ENCODE data around the gene SLC25A44. TPM values are rescaled to one million over a fixed set of nuclear protein-coding genes. Genes with fewer than 3 reads are reported as not detected.
"Not testable (repeated sequence)": the region's sequence is repeated elsewhere in the genome, so short reads cannot be mapped to it uniquely, and the experiment has no call there.

SLC25A44 gene
- total RNA-seq, 1 experiment from 2014 or later, result 33.0 TPM

DNA sequence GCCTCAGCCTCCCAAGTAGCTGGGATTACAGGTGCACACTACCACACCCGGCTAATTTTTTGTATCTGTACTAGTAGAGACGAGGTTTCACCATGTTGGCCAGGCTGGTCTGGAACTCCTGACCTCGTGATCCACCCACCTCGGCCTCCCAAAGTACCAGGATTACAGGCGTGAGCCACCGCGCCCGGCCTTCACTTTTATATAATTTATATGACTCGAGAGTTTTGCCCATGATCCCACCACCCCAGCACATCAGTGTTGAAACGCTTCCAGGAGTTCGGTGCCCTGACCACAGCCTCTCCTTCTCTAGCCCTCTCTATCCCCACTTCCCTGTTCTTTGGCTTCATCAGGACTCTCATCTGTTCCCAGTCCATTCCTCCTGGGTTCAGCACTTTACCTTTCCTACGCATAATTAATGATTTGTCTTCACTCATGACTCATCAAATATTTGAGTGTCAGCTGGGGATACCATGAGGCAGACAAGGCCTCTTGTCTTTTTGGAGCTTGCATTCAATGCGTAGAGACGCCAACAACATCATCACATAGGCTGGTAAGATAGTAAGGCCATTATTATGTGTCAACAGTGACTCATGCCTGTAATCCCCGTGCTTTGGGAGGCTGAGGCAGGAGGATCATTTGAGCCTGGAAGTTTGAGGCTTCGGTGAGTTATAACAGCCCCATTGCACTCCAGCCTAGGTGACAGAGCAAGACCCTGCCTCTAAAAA, 20.3 kb downstream of the SLC25A44 start:
- Histone ChIP-seq H3K27ac (ENCODE audit: low read length) (peak overlapping the region; percentile 97), H3K9me3 (ENCODE audit: control insufficient read depth, insufficient read depth, low read depth, low read length) (no peaks in the 10 kb centered on the region), H3K4me1 (ENCODE audit: control insufficient read depth, insufficient read depth, low read length) (peaks cover 7% of the 10 kb centered on the region; the same call in 1 of the 2 replicates), H3K4me3 (ENCODE audit: low read depth in 2 of 2, low read length in 2 of 2) (peak overlapping the region; percentile 76 to 94), H3K27me3 (ENCODE audit: control insufficient read depth, insufficient read depth, low read length) (no peaks in the 10 kb centered on the region), H3K36me3 (ENCODE audit: control insufficient read depth, insufficient read depth, low read length) (no peaks in the 10 kb centered on the region; the same call in 1 of the 2 replicates)
- ATAC-seq (no peak), DNase-seq (ENCODE audit: low read depth, low spot score) (no peak)
- TF ChIP-seq POLR2AphosphoS5 (IDR thresholded peaks at IDR 0.05; ENCODE audit: low read depth, low read length) (no peak), TCF7L2 (IDR thresholded peaks at IDR 0.05; ENCODE audit: low read depth, low read length) (no peak), SIN3A (IDR thresholded peaks at IDR 0.05; ENCODE audit: borderline replicate concordance, insufficient read depth, low read depth, low read length) (no peak)
- TF ChIP-seq, protein P1, sequence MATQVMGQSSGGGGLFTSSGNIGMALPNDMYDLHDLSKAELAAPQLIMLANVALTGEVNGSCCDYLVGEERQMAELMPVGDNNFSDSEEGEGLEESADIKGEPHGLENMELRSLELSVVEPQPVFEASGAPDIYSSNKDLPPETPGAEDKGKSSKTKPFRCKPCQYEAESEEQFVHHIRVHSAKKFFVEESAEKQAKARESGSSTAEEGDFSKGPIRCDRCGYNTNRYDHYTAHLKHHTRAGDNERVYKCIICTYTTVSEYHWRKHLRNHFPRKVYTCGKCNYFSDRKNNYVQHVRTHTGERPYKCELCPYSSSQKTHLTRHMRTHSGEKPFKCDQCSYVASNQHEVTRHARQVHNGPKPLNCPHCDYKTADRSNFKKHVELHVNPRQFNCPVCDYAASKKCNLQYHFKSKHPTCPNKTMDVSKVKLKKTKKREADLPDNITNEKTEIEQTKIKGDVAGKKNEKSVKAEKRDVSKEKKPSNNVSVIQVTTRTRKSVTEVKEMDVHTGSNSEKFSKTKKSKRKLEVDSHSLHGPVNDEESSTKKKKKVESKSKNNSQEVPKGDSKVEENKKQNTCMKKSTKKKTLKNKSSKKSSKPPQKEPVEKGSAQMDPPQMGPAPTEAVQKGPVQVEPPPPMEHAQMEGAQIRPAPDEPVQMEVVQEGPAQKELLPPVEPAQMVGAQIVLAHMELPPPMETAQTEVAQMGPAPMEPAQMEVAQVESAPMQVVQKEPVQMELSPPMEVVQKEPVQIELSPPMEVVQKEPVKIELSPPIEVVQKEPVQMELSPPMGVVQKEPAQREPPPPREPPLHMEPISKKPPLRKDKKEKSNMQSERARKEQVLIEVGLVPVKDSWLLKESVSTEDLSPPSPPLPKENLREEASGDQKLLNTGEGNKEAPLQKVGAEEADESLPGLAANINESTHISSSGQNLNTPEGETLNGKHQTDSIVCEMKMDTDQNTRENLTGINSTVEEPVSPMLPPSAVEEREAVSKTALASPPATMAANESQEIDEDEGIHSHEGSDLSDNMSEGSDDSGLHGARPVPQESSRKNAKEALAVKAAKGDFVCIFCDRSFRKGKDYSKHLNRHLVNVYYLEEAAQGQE (IDR thresholded peaks at IDR 0.05; ENCODE audit: insufficient read depth in 1 of 2, low read depth in 2 of 2, low read length in 1 of 2), result no peak
- TF ChIP-seq, protein P2, sequence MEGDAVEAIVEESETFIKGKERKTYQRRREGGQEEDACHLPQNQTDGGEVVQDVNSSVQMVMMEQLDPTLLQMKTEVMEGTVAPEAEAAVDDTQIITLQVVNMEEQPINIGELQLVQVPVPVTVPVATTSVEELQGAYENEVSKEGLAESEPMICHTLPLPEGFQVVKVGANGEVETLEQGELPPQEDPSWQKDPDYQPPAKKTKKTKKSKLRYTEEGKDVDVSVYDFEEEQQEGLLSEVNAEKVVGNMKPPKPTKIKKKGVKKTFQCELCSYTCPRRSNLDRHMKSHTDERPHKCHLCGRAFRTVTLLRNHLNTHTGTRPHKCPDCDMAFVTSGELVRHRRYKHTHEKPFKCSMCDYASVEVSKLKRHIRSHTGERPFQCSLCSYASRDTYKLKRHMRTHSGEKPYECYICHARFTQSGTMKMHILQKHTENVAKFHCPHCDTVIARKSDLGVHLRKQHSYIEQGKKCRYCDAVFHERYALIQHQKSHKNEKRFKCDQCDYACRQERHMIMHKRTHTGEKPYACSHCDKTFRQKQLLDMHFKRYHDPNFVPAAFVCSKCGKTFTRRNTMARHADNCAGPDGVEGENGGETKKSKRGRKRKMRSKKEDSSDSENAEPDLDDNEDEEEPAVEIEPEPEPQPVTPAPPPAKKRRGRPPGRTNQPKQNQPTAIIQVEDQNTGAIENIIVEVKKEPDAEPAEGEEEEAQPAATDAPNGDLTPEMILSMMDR (IDR thresholded peaks at IDR 0.05), result no peak
- intact Hi-C loops (cut with micrococcal nuclease; ENCODE audit: unreplicated experiment), result loop anchor here (5.0 kb wide), 1 partner anchor 117 kb away; no protein-coding TSS in a partner anchor
- POLR2A ChIA-PET, result interaction anchor here (0.6 to 1.2 kb wide), 3 partner anchors 67 to 87 kb away, joined by 3 to 5 read pairs (median 4); no protein-coding TSS in a partner anchor
- in situ Hi-C loops (cut with HindIII; ENCODE audit: low pct_unique_long_range_greater_than_20kb, low sequenced_read_pairs), result no loop called here
- CTCF ChIA-PET, result interaction anchor here (1.1 kb wide), 1 partner anchor 148 kb away, joined by 9 read pairs; no protein-coding TSS in a partner anchor
- no TSS peak for BruUV-seq (replicated peaks)

DNA sequence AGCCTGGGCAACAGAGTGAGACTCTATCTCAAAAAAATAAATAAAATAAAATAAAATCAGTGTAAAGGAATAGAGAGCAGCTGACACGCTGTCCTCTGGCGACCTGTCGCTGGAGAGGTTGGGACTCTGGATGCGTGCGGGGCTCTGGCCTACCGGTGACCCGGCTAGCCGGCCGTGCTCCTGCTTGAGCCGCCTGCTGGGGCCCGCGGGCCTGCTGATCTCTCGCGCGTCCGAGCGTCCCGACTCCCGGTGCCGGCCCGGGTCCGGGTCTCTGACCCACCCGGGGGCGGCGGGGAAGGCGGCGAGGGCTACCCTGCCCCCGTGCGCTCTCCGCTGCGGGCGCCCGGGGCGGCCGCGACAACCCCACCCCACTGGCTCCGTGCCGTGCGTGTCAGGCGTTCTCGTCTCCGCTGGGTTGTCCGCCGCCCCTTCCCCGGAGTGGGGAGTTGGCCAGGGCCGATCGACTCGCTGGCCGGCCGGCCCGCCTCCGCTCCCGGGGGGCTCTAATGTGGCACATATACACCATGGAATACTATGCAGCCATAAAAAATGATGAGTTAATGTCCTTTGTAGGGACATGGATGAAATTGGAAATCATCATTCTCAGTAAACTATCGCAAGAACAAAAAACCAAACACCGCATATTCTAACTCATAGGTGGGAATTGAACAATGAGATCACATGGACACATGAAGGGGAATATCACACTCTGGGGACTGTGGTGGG, 22.6 kb downstream of the SLC25A44 start:
- ATAC-seq; CTCF ChIA-PET; H3K27me3 ChIP-seq (ENCODE audit: control insufficient read depth, insufficient read depth, low read length); H3K9me3 ChIP-seq (ENCODE audit: control insufficient read depth, insufficient read depth, low read depth, low read length); H3K27ac ChIP-seq (ENCODE audit: low read length); H3K36me3 ChIP-seq (ENCODE audit: control insufficient read depth, insufficient read depth, low read length); POLR2A ChIA-PET; intact Hi-C loops (cut with micrococcal nuclease; ENCODE audit: unreplicated experiment); H3K4me3 ChIP-seq (ENCODE audit: low read depth in 2 of 2, low read length in 2 of 2); BruUV-seq (replicated peaks); DNase-seq (ENCODE audit: low read depth, low spot score); in situ Hi-C loops (cut with HindIII; ENCODE audit: low pct_unique_long_range_greater_than_20kb, low sequenced_read_pairs); H3K4me1 ChIP-seq (ENCODE audit: control insufficient read depth, insufficient read depth, low read length): not testable (repeated sequence)
